ENCODE measurements around the gene UROD.
"Not testable (repeated sequence)": the region's sequence is repeated elsewhere in the genome, so short reads cannot be mapped to it uniquely, and the experiment has no call there.

UROD gene

DNA sequence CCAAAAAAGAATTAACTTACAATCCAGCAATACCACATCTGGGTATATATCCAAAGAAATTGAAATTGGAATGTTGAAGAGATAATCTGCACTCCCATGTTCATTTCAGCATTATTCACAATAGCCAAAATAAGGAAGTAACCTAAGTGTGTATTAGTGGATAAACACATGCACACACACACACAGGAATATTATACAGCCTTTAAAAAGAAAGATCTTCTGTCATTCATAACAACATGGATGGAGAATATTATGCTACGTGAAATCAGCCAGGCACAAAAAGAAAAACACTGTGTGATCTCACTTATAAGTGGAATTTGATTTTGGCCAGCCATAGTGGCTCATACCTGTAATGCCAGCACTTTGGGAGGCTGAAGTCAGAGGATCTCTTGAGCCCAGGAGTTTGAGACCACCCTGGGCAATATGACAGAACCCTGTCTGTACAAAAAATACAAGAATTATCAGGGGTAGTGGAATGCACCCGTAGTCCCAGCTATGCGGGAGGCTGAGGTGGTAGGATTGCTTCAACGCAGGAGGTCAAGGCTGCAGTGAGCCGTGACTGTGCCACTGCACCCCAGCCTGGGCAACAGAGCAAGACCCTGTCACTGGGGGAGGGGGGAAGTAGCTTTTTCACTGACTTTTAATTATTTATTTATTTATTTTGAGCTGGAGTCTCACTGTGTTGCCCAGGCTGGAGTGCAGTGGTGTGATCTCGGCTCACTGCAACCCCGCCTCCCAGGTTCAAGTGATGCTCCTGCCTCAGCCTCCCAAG is 16.4 kb upstream of the UROD start:
- no peaks in the 10 kb centered on the region for H3K27me3 ChIP-seq (ENCODE audit: insufficient read depth, low read length)
- no peak overlapping the region for H3K9ac ChIP-seq (ENCODE audit: low read depth, low read length)
- no peak overlapping the region for H3K4me3 ChIP-seq (ENCODE audit: low read length)
- H3K9me3 ChIP-seq (ENCODE audit: insufficient read depth, low read depth, low read length): no peaks in the 10 kb centered on the region
- no peaks in the 10 kb centered on the region for H3K36me3 ChIP-seq (ENCODE audit: insufficient read depth, low read length)
- WGBS: 96% methylated on average over 7 of the region's 7 CpGs
- H3K27ac ChIP-seq (ENCODE audit: low read depth, low read length): no peak overlapping the region
- H3K4me1 ChIP-seq (ENCODE audit: insufficient read depth, low read length): no peaks in the 10 kb centered on the region

DNA sequence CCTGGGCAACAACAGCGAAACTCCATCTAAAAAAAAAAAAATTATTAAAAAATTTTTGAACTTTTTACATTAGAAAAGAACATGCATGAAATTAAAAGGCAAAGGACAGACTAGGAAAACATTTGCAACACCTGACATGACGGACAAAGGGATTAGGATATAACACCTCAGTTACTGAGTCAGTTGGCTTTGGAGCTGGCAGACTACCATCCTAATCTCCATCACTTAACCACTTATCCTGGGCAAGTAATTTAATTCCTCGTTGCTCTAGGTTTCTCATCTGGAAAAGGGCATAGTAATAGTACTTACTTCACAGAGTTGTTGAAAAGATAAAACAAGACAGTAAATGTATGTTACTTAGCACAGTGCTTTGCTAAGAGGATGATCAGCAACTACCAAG is 12.8 kb upstream of the UROD start:
- no peaks in the 10 kb centered on the region for H3K27me3 ChIP-seq (ENCODE audit: insufficient read depth, low read length)
- no peak overlapping the region for H3K9ac ChIP-seq (ENCODE audit: low read depth, low read length)
- no peak overlapping the region for H3K4me3 ChIP-seq (ENCODE audit: low read length)
- 94% methylated on average over 2 of the region's 3 CpGs for WGBS
- H3K9me3 ChIP-seq (ENCODE audit: insufficient read depth, low read depth, low read length): no peaks in the 10 kb centered on the region
- H3K36me3 ChIP-seq (ENCODE audit: insufficient read depth, low read length): peaks cover 21% of the 10 kb centered on the region
- H3K27ac ChIP-seq (ENCODE audit: low read depth, low read length): no peak overlapping the region
- no peaks in the 10 kb centered on the region for H3K4me1 ChIP-seq (ENCODE audit: insufficient read depth, low read length)

DNA sequence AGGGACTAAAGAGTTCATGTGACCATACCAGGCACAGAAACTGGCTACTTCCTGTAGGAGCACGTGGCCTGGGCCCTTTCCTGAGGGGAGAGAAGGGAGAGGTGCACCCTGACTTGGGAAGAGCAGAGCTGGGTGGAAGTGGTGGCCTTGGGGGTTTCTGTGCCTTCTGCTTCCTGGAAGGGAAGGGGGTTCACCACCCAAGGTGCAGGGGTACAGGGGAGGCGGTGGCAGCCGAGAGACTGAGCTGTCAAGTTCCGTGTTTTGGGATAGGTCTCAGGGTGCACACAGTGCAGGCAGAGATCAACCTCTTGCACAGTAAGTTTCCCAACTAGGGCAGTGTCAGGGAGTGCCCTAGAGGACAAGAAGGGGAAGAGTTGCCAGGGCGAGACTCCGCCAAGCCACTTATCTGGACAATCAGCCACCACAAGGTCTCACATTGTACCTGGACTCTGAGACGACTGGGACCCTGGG is 11.0 kb upstream of the UROD start:
- Histone ChIP-seq H3K27me3 (ENCODE audit: insufficient read depth, low read length) (no peaks in the 10 kb centered on the region), H3K27ac (ENCODE audit: low read depth, low read length) (no peak overlapping the region), H3K4me1 (ENCODE audit: insufficient read depth, low read length) (no peaks in the 10 kb centered on the region), H3K9me3 (ENCODE audit: insufficient read depth, low read depth, low read length) (no peaks in the 10 kb centered on the region), H3K9ac (ENCODE audit: low read depth, low read length) (no peak overlapping the region), H3K36me3 (ENCODE audit: insufficient read depth, low read length) (peaks cover 39% of the 10 kb centered on the region), H3K4me3 (ENCODE audit: low read length) (no peak overlapping the region)
- WGBS: 86% methylated on average over 7 of the region's 7 CpGs

DNA sequence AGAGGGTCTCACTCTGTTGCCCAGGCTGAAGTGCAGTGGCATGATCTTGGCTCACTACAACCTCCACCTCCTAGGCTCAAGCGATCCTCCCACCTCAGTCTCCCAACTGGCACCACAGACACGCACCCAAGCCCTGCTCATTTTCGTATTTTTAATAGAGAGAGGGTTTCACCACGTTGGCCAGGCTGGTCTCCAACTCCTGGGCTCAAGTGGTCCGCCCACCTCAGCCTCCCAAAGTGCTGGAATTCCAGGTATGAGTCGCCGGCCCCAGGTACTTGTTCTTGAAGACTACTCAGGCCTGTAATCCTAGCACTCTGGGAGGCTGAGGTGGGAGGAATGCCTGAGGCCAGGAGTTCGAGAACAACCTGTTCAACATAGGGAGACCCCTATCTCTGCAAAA is 10.5 kb upstream of the UROD start:
- not testable (repeated sequence) for H3K9ac ChIP-seq (ENCODE audit: low read depth, low read length); H3K27me3 ChIP-seq (ENCODE audit: insufficient read depth, low read length); H3K9me3 ChIP-seq (ENCODE audit: insufficient read depth, low read depth, low read length); H3K4me3 ChIP-seq (ENCODE audit: low read length); H3K4me1 ChIP-seq (ENCODE audit: insufficient read depth, low read length); H3K27ac ChIP-seq (ENCODE audit: low read depth, low read length)
- H3K36me3 ChIP-seq (ENCODE audit: insufficient read depth, low read length): peaks cover 40% of the 10 kb centered on the region
- WGBS: 87% methylated on average over 8 of the region's 8 CpGs

DNA sequence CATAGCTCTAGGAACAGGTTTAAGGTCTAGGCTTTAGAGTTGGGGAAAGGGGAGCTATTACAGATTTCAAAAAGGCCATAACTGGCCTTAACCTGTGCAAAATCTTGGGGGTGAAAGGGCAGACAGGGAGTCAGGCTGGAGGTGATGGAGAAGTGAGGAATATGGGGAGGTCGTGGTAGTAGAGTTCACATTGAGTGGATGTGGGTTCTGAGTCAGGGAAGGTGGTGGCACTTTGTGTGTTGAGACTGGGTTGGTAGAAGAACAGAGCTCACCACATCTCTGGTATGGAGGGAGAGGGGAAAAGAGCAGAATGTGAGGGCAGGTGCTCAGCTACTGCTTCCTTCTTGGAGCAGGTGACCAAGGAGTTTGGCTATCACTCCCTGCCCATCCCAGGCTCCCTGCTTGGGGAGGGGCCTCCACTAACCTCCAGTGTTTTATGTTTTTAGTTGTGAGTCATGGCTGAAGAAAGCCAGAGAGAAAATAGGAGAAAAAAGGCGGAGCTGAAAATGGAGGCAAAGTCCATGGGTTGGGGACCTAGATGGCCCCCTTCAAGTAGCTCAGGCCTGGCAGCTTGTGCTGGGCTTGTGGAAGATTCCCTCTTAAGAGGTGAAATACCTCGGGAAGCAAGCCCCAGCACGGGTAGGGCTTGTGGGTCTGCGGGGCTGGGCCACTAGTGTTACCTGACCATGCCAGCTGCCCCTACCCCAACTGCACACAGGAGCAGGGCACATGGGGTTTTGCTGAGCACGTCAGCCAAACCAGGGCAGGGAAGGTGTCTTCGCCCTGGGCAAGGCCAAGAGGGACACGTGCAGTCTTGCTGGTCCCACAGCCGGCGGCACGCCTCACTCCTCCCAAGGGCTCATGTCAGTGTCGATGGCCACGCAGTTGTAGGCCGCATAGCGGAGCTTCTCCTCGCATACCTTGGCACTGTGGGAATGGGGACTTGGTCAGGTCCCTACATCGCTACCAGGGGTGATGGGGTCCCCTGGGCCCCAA is 9.1 kb upstream of the UROD start:
- Histone ChIP-seq H3K4me1 (ENCODE audit: insufficient read depth, low read length) (no peaks in the 10 kb centered on the region), H3K4me3 (ENCODE audit: low read length) (no peak overlapping the region), H3K36me3 (ENCODE audit: insufficient read depth, low read length) (peaks cover 53% of the 10 kb centered on the region), H3K9ac (ENCODE audit: low read depth, low read length) (no peak overlapping the region), H3K9me3 (ENCODE audit: insufficient read depth, low read depth, low read length) (no peaks in the 10 kb centered on the region), H3K27ac (ENCODE audit: low read depth, low read length) (no peak overlapping the region), H3K27me3 (ENCODE audit: insufficient read depth, low read length) (no peaks in the 10 kb centered on the region)
- WGBS: 91% methylated on average over 17 of the region's 17 CpGs

DNA sequence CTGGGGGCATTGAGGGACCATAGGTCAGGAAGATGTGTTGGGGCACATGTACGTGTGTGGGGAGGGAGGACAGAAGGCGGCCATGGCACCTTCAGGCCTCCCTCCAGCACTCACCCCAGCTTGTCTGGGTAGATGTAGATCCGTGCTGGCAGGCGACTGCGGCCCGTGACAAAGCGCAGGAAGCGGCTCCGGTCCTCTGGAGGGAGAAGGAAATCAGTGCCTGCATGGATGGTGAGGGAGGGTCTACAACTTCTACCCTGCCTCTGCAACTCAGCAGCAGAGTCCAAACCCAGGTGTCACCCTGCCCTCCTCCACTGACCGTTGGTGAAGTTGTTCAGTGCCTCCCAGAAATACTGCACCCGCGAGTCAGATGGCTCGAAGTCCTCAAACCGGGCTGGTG is 8.3 kb upstream of the UROD start:
- Histone ChIP-seq H3K9me3 (ENCODE audit: insufficient read depth, low read depth, low read length) (no peaks in the 10 kb centered on the region), H3K9ac (ENCODE audit: low read depth, low read length) (no peak overlapping the region), H3K27ac (ENCODE audit: low read depth, low read length) (no peak overlapping the region), H3K4me3 (ENCODE audit: low read length) (no peak overlapping the region), H3K36me3 (ENCODE audit: insufficient read depth, low read length) (peaks cover 60% of the 10 kb centered on the region), H3K27me3 (ENCODE audit: insufficient read depth, low read length) (no peaks in the 10 kb centered on the region), H3K4me1 (ENCODE audit: insufficient read depth, low read length) (no peaks in the 10 kb centered on the region)
- 96% methylated on average over 14 of the region's 14 CpGs for WGBS

DNA sequence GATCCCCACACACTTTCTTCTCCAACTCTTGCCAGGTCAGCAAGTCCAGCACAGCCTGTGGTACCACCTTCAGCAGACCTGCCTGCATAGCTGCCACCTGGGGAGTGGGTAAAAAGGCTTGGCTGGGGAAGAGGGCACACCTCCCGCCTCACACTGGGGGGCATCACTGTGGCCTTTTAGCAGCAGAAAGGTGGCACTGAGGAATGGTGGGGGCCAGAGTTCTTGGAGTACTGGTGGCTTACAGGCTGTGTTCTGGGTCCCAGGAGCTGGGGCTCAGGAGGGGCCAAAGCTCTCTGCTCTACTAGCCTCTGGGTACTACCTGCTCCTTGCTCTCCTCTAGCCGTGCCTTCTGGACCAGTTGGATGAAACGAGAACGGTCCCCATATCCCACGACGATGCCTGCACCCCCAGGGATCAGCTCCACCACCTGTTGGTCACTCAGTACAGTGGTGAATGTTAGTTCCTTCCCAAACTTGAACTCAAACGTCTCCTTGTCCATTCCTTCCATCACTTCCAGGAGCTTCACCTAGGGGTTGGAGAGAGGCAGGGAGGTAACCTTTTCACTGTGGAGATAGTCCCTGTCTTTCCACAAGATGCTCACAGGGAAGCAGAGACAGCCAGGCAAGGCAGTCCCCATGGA is 7.7 kb upstream of the UROD start:
- 91% methylated on average over 6 of the region's 7 CpGs for WGBS
- Histone ChIP-seq H3K4me1 (ENCODE audit: insufficient read depth, low read length) (no peaks in the 10 kb centered on the region), H3K9ac (ENCODE audit: low read depth, low read length) (no peak overlapping the region), H3K36me3 (ENCODE audit: insufficient read depth, low read length) (peaks cover 65% of the 10 kb centered on the region), H3K4me3 (ENCODE audit: low read length) (no peak overlapping the region), H3K27ac (ENCODE audit: low read depth, low read length) (no peak overlapping the region), H3K9me3 (ENCODE audit: insufficient read depth, low read depth, low read length) (no peaks in the 10 kb centered on the region), H3K27me3 (ENCODE audit: insufficient read depth, low read length) (no peaks in the 10 kb centered on the region)

DNA sequence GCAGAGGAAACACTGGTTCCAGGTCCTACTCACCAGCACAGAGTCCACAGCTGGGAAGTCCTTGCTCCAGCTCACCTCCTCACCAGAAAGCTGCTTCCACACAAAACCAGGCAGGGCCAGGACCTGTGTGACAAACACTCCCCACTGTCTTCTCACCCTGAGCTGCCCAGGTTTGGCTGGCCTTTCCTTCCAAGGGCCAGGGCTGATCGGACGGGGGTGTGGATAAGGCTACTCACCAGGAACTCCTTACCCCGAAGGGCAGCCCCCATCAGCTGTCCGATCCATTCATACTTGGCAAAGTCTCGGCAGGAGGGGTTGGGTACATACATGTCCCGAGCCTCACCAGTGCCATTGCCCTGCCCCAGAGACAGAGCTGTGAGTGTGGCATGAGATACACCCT is 6.3 kb upstream of the UROD start:
- no peaks in the 10 kb centered on the region for H3K9me3 ChIP-seq (ENCODE audit: insufficient read depth, low read depth, low read length)
- no peaks in the 10 kb centered on the region for H3K27me3 ChIP-seq (ENCODE audit: insufficient read depth, low read length)
- no peak overlapping the region for H3K27ac ChIP-seq (ENCODE audit: low read depth, low read length)
- H3K9ac ChIP-seq (ENCODE audit: low read depth, low read length): no peak overlapping the region
- H3K36me3 ChIP-seq (ENCODE audit: insufficient read depth, low read length): peaks cover 67% of the 10 kb centered on the region
- H3K4me3 ChIP-seq (ENCODE audit: low read length): no peak overlapping the region
- no peaks in the 10 kb centered on the region for H3K4me1 ChIP-seq (ENCODE audit: insufficient read depth, low read length)
- WGBS: 97% methylated on average over 6 of the region's 6 CpGs

DNA sequence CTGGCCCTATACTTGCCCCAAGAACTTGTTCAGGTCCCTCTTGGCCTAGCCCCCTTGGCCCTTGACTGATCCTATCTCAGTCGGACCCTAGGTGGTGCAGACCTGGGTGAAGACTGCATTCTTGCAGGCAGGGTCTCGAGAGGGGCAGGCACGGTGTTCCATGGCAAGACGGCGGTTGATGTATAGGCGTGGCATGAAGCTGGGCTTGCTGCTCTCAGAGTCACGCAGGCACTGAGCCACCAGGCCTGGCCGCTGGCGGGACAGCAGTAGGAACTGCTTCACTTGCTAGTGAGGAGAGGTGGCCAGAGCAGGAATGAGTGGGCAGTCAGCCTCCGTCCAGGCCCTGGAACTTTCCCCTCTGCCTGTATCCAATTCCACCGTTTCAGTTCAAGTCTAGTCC is 4.7 kb upstream of the UROD start:
- Histone ChIP-seq H3K9ac (ENCODE audit: low read depth, low read length) (no peak overlapping the region), H3K9me3 (ENCODE audit: insufficient read depth, low read depth, low read length) (no peaks in the 10 kb centered on the region), H3K4me3 (ENCODE audit: low read length) (no peak overlapping the region), H3K4me1 (ENCODE audit: insufficient read depth, low read length) (peaks cover 5% of the 10 kb centered on the region), H3K36me3 (ENCODE audit: insufficient read depth, low read length) (peaks cover 65% of the 10 kb centered on the region), H3K27me3 (ENCODE audit: insufficient read depth, low read length) (no peaks in the 10 kb centered on the region), H3K27ac (ENCODE audit: low read depth, low read length) (no peak overlapping the region)
- WGBS: 86% methylated on average over 11 of the region's 11 CpGs

DNA sequence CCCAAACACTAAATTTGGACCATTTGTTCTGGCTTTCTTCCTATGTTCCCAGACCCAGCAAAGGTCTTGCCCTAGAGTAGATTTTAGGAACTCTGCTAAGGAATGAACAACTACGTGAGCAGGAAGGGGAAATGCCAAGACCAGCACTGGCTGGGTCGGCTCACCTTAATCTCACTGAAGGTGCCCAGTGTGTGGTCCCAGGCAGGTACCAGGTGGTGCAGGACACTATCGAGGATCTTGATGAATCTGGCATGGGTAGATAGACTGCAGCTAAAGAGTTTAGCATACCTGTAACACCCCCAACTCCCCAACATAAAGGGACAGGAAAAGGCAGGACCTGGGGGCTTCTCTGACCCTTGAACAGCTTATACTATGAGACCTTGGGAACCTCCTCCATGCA is 4.0 kb upstream of the UROD start:
- WGBS: 90% methylated on average over 3 of the region's 3 CpGs
- Histone ChIP-seq H3K27me3 (ENCODE audit: insufficient read depth, low read length) (no peaks in the 10 kb centered on the region), H3K4me1 (ENCODE audit: insufficient read depth, low read length) (peaks cover 5% of the 10 kb centered on the region), H3K9me3 (ENCODE audit: insufficient read depth, low read depth, low read length) (no peaks in the 10 kb centered on the region), H3K9ac (ENCODE audit: low read depth, low read length) (no peak overlapping the region), H3K4me3 (ENCODE audit: low read length) (no peak overlapping the region), H3K36me3 (ENCODE audit: insufficient read depth, low read length) (peaks cover 57% of the 10 kb centered on the region), H3K27ac (ENCODE audit: low read depth, low read length) (no peak overlapping the region)

DNA sequence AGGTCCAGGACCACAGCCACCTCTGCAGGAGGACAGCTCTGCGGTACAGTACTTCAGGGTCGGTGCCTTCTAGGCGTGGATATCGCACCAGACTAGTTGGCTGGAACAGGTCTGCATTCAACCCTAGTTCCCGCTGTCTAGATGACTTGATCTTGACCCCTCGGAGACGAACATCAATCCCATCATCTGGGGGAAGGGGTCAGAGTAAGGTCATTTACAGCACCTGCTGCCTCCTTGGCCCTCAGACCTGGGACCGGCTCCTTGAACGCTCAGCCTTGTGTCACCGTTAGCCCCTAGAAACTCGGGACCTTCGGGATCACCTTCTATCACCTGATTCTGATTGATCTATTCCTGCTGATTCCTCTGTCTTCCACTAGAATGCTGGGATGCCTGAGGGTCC is 3.5 kb upstream of the UROD start:
- H3K27me3 ChIP-seq (ENCODE audit: insufficient read depth, low read length): no peaks in the 10 kb centered on the region
- no peak overlapping the region for H3K27ac ChIP-seq (ENCODE audit: low read depth, low read length)
- H3K9ac ChIP-seq (ENCODE audit: low read depth, low read length): no peak overlapping the region
- peaks cover 5% of the 10 kb centered on the region for H3K4me1 ChIP-seq (ENCODE audit: insufficient read depth, low read length)
- H3K4me3 ChIP-seq (ENCODE audit: low read length): no peak overlapping the region
- peaks cover 56% of the 10 kb centered on the region for H3K36me3 ChIP-seq (ENCODE audit: insufficient read depth, low read length)
- 93% methylated on average over 12 of the region's 12 CpGs for WGBS
- no peaks in the 10 kb centered on the region for H3K9me3 ChIP-seq (ENCODE audit: insufficient read depth, low read depth, low read length)
